Suprapubic skin (tissue), 4 donors: ENCODE results near the gene NDUFS8. TPM values are rescaled to one million over a fixed set of nuclear protein-coding genes. Genes with fewer than 3 reads are reported as not detected.

Source experiments
- DNase-seq, 2 donors: peaks; one replicate each; pipeline ENCODE4 v3.0.0-alpha.2; 2019; ENCODE audit warnings: low spot score in 2 of 2
- H3K27ac ChIP-seq: fragments of 200-600 bp; sonication (generic); one replicate; pipeline ENCODE4 v1.5.1; 2019
- H3K27me3 ChIP-seq: fragments of 200-600 bp; sonication (generic); one replicate; pipeline ENCODE4 v1.5.1; 2019
- H3K36me3 ChIP-seq: fragments of 200-600 bp; sonication (generic); one replicate; pipeline ENCODE4 v1.5.1; 2019
- H3K4me1 ChIP-seq: fragments of 200-600 bp; sonication (generic); one replicate; pipeline ENCODE4 v1.5.1; 2019
- H3K4me3 ChIP-seq: fragments of 200-600 bp; sonication (generic); one replicate; pipeline ENCODE4 v1.5.1; 2019; ENCODE audit warnings: mild to moderate bottlenecking
- H3K9me3 ChIP-seq: fragments of 200-600 bp; sonication (generic); one replicate; pipeline ENCODE4 v1.5.1; 2019
- CTCF ChIP-seq, 2 donors: fragments of 200-600 bp in 1 of 2; fragments of 450-650 bp in 1 of 2; sonication (generic) in 1 of 2; IDR thresholded peaks; one replicate each; pipeline ENCODE4 v1.5.1; 2016 to 2019; ENCODE audit warnings: antibody characterized with exemption in 2 of 2, mild to moderate bottlenecking in 1 of 2, moderate library complexity in 1 of 2
- EP300 ChIP-seq: sonication (generic); formaldehyde crosslinking; IDR thresholded peaks from one replicate; pipeline ENCODE4 v1.6.1; 2017; ENCODE audit warnings: antibody characterized with exemption
- POLR2A ChIP-seq, 2 donors: fragments of 450-650 bp; IDR thresholded peaks; one replicate each; pipeline ENCODE4 v1.6.1; 2017; ENCODE audit warnings: antibody characterized with exemption in 2 of 2, mild to moderate bottlenecking in 2 of 2, moderate library complexity in 2 of 2
- POLR2AphosphoS5 ChIP-seq, 3 donors: sonication (generic); formaldehyde crosslinking; IDR thresholded peaks; one replicate each; pipeline ENCODE4 v1.6.1; 2017; ENCODE audit warnings: antibody characterized with exemption in 3 of 3
- WGBS: methylation state at CpG from one replicate; pipeline ENCODE4 v1.1.5; 2018; 5-methylcytosine and 5-hydroxymethylcytosine counted together
- total RNA-seq, 4 donors: library from RNA; depleted of rRNA; stranded (reverse); fragments of >200 nt; gene quantifications; one replicate each; pipeline ENCODE4 v1.1.0, GENCODE V29; 2016

NDUFS8 gene
- total RNA-seq, 4 donors from 2014 or later, result 90.8 to 155 (median 148) TPM

GRCh38 chr11:68043029-68043348 lies 12.5 kb downstream of the NDUFS8 start:
- peaks cover 50% of the 10 kb centered on the region for H3K36me3 ChIP-seq
- DNase-seq, result peak; percentile 48 to 69

GRCh38 chr11:68043349-68044144 lies 13.1 kb downstream of the NDUFS8 start:
- TF ChIP-seq POLR2AphosphoS5 (IDR thresholded peaks at IDR 0.05), result no peak
- no peak for TF ChIP-seq POLR2A (IDR thresholded peaks at IDR 0.05)
- TF ChIP-seq EP300, result no peak
- no peak for TF ChIP-seq CTCF (IDR thresholded peaks at IDR 0.05)
- Histone ChIP-seq H3K27me3 (no peaks in the 10 kb centered on the region), H3K9me3 (no peaks in the 10 kb centered on the region), H3K36me3 (peaks cover 56% of the 10 kb centered on the region), H3K27ac (peak overlapping the region; percentile 78), H3K4me1 (peaks cover 54% of the 10 kb centered on the region), H3K4me3 (peak overlapping the region; percentile 5)
- peak; percentile 73 to 83 for DNase-seq
- 68% methylated on average over 18 of the region's 36 CpGs for WGBS

More at GRCh38 chr11:68043029-68043348, 12.5 kb downstream of the NDUFS8 start:
- TF ChIP-seq CTCF (IDR thresholded peaks at IDR 0.05), result no peak
- TF ChIP-seq POLR2AphosphoS5 (IDR thresholded peaks at IDR 0.05), result no peak
- TF ChIP-seq POLR2A (IDR thresholded peaks at IDR 0.05), result no peak
- TF ChIP-seq EP300, result no peak
- Histone ChIP-seq H3K4me3 (peak overlapping the region; percentile 4), H3K4me1 (peaks cover 59% of the 10 kb centered on the region), H3K27me3 (no peaks in the 10 kb centered on the region), H3K9me3 (no peaks in the 10 kb centered on the region), H3K27ac (peak overlapping the region; percentile 78)
- 76% methylated on average over 4 of the region's 8 CpGs for WGBS

- Histone ChIP-seq H3K4me3 (peak overlapping the region; percentile 5), H3K4me1 (peaks cover 46% of the 10 kb centered on the region), H3K36me3 (peaks cover 63% of the 10 kb centered on the region), H3K27ac (no peak overlapping the region), H3K27me3 (no peaks in the 10 kb centered on the region), H3K9me3 (no peaks in the 10 kb centered on the region)
- WGBS, result 83% methylated on average over 12 of the region's 24 CpGs
- DNase-seq, result peak; percentile 55 to 67
- no peak for TF ChIP-seq POLR2AphosphoS5 (IDR thresholded peaks at IDR 0.05)
- TF ChIP-seq EP300, result no peak
- TF ChIP-seq CTCF (IDR thresholded peaks at IDR 0.05), result no peak
- TF ChIP-seq POLR2A (IDR thresholded peaks at IDR 0.05), result no peak
These were observed 13.8 kb downstream of the NDUFS8 start for GRCh38 chr11:68044145-68044813.

- no peak overlapping the region for H3K27ac ChIP-seq
These were observed 14.4 kb downstream of the NDUFS8 start for GRCh38 chr11:68044898-68045351.

More at GRCh38 chr11:68044898-68045351, 14.4 kb downstream of the NDUFS8 start:
- peak in 1 of 2 donors; percentile 57 for DNase-seq
- 97% methylated on average over 6 of the region's 18 CpGs for WGBS
- H3K9me3 ChIP-seq, result no peaks in the 10 kb centered on the region
- TF ChIP-seq POLR2AphosphoS5 (IDR thresholded peaks at IDR 0.05), result no peak
- TF ChIP-seq EP300, result no peak
- no peak for TF ChIP-seq CTCF (IDR thresholded peaks at IDR 0.05)
- no peak for TF ChIP-seq POLR2A (IDR thresholded peaks at IDR 0.05)
- H3K36me3 ChIP-seq, result peaks cover 69% of the 10 kb centered on the region
- no peak overlapping the region for H3K4me3 ChIP-seq
- no peaks in the 10 kb centered on the region for H3K27me3 ChIP-seq
- H3K4me1 ChIP-seq, result peaks cover 40% of the 10 kb centered on the region
